Nephron progenitor cell (in vitro differentiated cells): ENCODE measurements around the gene UIMC1.
"Not testable (repeated sequence)": the region's sequence is repeated elsewhere in the genome, so short reads cannot be mapped to it uniquely, and the experiment has no call there.

Experiments
- DNase-seq: peaks from one replicate; pipeline ENCODE4 v3.0.0; 2021
- H3K27ac Mint-ChIP-seq: 2 replicates; pipeline ENCODE4 v1.8.0; 2021; ENCODE audit warnings: mild to moderate bottlenecking, moderate library complexity, mixed read lengths
- H3K27me3 Mint-ChIP-seq: 2 replicates; pipeline ENCODE4 v1.8.0; 2021; ENCODE audit warnings: mild to moderate bottlenecking, low read depth, mixed read lengths; ENCODE audit not compliant: poor library complexity
- H3K36me3 Mint-ChIP-seq: 2 replicates; pipeline ENCODE4 v1.8.0; 2021; ENCODE audit warnings: low read depth, mixed read lengths
- H3K4me1 Mint-ChIP-seq: 2 replicates; pipeline ENCODE4 v1.8.0; 2021; ENCODE audit warnings: mixed read lengths
- H3K4me3 Mint-ChIP-seq: 2 replicates; pipeline ENCODE4 v1.8.0; 2021; ENCODE audit warnings: mild to moderate bottlenecking, moderate library complexity, mixed read lengths
- H3K9me3 Mint-ChIP-seq: 2 replicates; pipeline ENCODE4 v1.8.0; 2021; ENCODE audit warnings: mild to moderate bottlenecking, moderate library complexity, mixed read lengths
- CTCF ChIP-seq: fragments of 200-600 bp; sonication (generic); IDR thresholded peaks from 2 replicates; pipeline ENCODE4 v1.5.0; 2021; ENCODE audit warnings: antibody characterized with exemption

Gene UIMC1

DNA sequence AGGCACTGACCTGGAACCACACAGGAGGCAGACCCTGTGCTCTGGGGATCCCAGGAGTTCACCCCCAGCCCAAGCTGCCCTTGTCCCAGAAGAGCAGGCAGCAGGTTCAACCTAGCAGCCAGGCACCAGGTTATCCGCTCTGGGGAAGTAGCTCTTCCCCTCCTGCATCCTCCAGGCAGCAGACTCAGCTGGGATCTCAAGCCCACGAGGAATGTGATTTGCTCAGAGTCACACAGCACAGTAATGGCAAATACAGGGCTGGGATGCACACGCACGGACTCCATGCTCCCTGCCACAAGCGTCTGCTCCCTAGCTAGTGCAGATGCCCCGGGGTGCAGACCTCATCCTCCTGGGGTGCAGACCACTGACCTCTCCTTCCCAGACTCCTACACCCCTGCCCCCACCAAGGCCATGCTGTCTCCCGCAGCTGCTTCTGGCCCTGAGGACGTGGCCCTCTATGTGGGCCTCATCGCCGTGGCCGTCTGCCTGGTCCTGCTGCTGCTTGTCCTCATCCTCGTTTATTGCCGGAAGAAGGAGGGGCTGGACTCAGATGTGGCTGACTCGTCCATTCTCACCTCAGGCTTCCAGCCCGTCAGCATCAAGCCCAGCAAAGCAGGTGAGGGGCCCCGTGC is 132.9 kb downstream of the UIMC1 start:
- Mint-ChIP-seq H3K9me3 (no peaks in the 10 kb centered on the region), H3K27me3 (peaks cover 24% of the 10 kb centered on the region), H3K4me1 (peaks cover 38% of the 10 kb centered on the region), H3K4me3 (no peak overlapping the region), H3K36me3 (no peaks in the 10 kb centered on the region), H3K27ac (no peak overlapping the region)
- no peak for DNase-seq
- TF ChIP-seq CTCF = no peak

GRCh38 chr5:176873011-176873410 is 133.6 kb downstream of the UIMC1 start:
- peaks cover 24% of the 10 kb centered on the region for H3K27me3 Mint-ChIP-seq
- H3K36me3 Mint-ChIP-seq, DNase-seq, H3K27ac Mint-ChIP-seq, H3K9me3 Mint-ChIP-seq, H3K4me3 Mint-ChIP-seq: not testable (repeated sequence)
- peaks cover 38% of the 10 kb centered on the region for H3K4me1 Mint-ChIP-seq

DNA sequence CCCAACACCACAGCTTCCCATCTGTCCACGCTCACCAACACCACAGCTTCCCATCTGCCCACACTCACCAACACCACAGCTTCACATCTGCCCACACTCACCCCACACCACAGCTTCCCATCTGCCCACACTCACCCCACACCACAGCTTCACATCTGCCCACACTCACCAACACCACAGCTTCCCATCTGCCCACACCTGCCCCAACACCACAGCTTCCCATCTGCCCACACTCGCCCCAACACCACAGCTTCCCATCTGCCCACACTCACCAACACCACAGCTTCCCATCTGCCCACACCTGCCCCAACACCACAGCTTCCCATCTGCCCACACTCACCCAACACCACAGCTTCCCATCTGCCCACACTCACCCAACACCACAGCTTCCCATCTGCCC is 134.0 kb downstream of the UIMC1 start:
- not testable (repeated sequence) for H3K36me3 Mint-ChIP-seq, H3K4me3 Mint-ChIP-seq, H3K9me3 Mint-ChIP-seq, DNase-seq, H3K27ac Mint-ChIP-seq
- Mint-ChIP-seq H3K27me3 (peaks cover 26% of the 10 kb centered on the region), H3K4me1 (peaks cover 39% of the 10 kb centered on the region)

DNA sequence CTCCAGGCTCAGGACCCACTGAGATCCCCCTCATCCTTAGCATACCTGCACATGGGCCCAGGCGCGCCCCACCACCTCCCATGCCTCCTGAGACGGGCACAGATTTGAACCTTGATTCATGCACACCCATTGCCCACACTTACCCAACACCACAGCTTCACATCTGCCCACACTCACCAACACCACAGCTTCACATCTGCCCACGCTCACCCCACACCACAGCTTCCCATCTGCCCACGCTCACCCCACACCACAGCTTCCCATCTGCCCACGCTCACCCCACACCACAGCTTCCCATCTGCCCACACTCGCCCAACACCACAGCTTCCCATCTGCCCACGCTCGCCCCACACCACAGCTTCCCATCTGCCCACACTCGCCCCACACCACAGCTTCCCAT is 135.9 kb downstream of the UIMC1 start:
- Mint-ChIP-seq H3K4me1 (peaks cover 47% of the 10 kb centered on the region), H3K27me3 (peaks cover 36% of the 10 kb centered on the region)
- not testable (repeated sequence) for DNase-seq, H3K36me3 Mint-ChIP-seq, H3K9me3 Mint-ChIP-seq, H3K27ac Mint-ChIP-seq, H3K4me3 Mint-ChIP-seq

- peak; percentile 72 for DNase-seq
- no peaks in the 10 kb centered on the region for H3K9me3 Mint-ChIP-seq
- peaks cover 42% of the 10 kb centered on the region for H3K4me1 Mint-ChIP-seq
- H3K27me3 Mint-ChIP-seq = peaks cover 36% of the 10 kb centered on the region
- no peak overlapping the region for H3K4me3 Mint-ChIP-seq
- peak; percentile 49 for TF ChIP-seq CTCF
- no peaks in the 10 kb centered on the region for H3K36me3 Mint-ChIP-seq
- H3K27ac Mint-ChIP-seq = no peak overlapping the region
Observed at GRCh38 chr5:176870110-176870591, 136.4 kb downstream of the UIMC1 start.

DNA sequence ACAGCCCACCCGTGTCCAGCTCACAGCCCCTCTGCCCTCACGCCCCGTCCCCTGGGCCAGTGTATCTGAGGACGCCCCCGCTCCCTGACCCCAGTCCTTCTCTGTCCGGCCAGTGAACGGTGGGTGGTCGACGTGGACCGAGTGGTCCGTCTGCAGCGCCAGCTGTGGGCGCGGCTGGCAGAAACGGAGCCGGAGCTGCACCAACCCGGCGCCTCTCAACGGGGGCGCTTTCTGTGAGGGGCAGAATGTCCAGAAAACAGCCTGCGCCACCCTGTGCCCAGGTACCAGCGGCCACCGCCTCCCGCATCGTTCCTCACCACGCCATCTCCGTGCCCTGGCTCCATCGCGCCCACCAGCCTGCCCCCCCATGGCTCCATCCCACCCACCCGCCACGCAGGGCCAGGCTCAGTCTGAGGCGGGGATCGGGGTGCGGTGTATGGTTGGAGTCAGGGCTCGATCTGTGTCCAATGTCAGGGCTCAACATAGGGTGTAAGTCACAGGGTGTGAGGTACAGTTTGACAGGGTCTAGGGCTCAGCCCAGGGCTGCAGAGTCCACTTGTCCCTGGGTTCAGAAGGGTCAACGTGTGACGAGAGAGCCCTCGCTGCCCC is 137.0 kb downstream of the UIMC1 start:
- H3K27me3 Mint-ChIP-seq = peaks cover 36% of the 10 kb centered on the region

GRCh38 chr5:176868731-176869130 is 137.8 kb downstream of the UIMC1 start:
- no peaks in the 10 kb centered on the region for H3K9me3 Mint-ChIP-seq
- no peak overlapping the region for H3K4me3 Mint-ChIP-seq
- H3K36me3 Mint-ChIP-seq = no peaks in the 10 kb centered on the region
- DNase-seq = no peak
- peaks cover 42% of the 10 kb centered on the region for H3K27me3 Mint-ChIP-seq
- no peak overlapping the region for H3K27ac Mint-ChIP-seq
- peaks cover 41% of the 10 kb centered on the region for H3K4me1 Mint-ChIP-seq
- TF ChIP-seq CTCF = no peak

More for the DNA sequence above, 137.0 kb downstream of the UIMC1 start:
- H3K4me1 Mint-ChIP-seq = peaks cover 38% of the 10 kb centered on the region
- no peak for TF ChIP-seq CTCF
- H3K4me3 Mint-ChIP-seq = no peak overlapping the region
- no peak for DNase-seq
- H3K27ac Mint-ChIP-seq = no peak overlapping the region
- H3K36me3 Mint-ChIP-seq = no peaks in the 10 kb centered on the region
- no peaks in the 10 kb centered on the region for H3K9me3 Mint-ChIP-seq
